Cardiac fibroblast (primary cell): ENCODE data around the gene COPS4.

ENCODE experiments used
- DNase-seq, 2 donors: peaks; one replicate each; pipeline versions ENCODE4 v3.0.0 to v3.0.0-alpha.2; 2010; ENCODE audit warnings: low read depth in 2 of 2
- H3K4me3 ChIP-seq, 2 donors: replicated peaks in 1 of 2; 1 replicate in 1 of 2; 2 replicates in 1 of 2; pipeline ENCODE4 v1.5.1; 2011; ENCODE audit warnings: low read depth in 2 of 2, low read length in 2 of 2, mild to moderate bottlenecking in 2 of 2, moderate library complexity in 1 of 2
- TF ChIP-seq, protein P1 (sequence below): IDR thresholded peaks from one replicate; pipeline ENCODE4 v1.5.1; 2011; ENCODE audit warnings: low read depth, mild to moderate bottlenecking, low read length, inconsistent platforms

The COPS4 gene

DNA sequence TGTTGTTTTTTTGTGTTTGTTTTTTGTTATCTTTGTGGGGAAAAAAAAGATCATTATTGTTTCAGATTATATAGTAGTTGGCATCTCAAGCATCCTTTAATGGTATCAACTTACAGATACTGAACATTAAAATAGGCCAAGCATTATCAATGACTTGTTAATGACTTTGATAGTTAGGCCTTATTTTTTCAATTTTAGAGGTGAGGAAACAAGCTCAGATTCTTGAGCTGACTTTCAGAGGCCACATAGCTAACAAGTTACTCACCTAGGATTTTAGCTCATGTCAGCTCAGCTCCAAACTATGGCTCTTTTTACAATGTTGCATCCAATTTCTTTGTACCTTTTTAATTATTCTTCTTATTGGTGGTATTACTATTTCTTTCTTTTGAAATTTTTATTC, 80.0 kb downstream of the COPS4 start:
- TF ChIP-seq, protein P1, sequence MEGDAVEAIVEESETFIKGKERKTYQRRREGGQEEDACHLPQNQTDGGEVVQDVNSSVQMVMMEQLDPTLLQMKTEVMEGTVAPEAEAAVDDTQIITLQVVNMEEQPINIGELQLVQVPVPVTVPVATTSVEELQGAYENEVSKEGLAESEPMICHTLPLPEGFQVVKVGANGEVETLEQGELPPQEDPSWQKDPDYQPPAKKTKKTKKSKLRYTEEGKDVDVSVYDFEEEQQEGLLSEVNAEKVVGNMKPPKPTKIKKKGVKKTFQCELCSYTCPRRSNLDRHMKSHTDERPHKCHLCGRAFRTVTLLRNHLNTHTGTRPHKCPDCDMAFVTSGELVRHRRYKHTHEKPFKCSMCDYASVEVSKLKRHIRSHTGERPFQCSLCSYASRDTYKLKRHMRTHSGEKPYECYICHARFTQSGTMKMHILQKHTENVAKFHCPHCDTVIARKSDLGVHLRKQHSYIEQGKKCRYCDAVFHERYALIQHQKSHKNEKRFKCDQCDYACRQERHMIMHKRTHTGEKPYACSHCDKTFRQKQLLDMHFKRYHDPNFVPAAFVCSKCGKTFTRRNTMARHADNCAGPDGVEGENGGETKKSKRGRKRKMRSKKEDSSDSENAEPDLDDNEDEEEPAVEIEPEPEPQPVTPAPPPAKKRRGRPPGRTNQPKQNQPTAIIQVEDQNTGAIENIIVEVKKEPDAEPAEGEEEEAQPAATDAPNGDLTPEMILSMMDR = no peak
- no peak overlapping the region for H3K4me3 ChIP-seq
- peak; percentile 47 to 59 for DNase-seq

DNA sequence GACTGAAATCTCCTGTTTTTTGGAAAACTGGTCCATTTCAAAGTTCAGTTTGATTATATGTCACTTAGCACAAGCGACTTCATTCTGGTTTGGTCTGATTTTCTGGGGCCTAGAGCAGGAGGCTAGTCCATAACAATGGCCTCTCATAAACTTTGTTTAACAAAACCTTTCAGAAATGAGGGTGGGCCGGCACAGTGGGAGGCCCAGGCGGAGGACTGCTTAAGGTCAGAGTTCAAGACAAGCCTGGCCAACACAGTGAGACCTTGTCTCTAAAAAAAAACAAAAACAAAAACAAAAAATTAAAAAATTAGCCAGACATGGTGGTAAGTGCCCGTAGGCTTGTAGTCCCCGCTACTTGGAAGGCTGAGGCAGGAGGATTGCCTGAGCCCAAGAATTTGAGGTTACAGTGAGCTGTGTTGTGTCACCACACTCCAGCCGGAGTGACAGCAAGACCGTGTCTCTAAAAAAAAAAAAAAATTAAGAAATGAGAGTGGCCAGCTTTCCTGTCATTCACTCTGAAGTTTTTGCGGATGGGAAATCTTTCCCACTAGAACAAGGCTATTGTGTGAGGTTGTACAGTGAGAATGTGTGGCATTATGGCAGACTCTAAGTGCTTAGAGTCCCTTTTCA, 80.8 kb downstream of the COPS4 start:
- H3K4me3 ChIP-seq = no peak overlapping the region
- TF ChIP-seq, protein P1 = no peak
- DNase-seq = no peak

DNA sequence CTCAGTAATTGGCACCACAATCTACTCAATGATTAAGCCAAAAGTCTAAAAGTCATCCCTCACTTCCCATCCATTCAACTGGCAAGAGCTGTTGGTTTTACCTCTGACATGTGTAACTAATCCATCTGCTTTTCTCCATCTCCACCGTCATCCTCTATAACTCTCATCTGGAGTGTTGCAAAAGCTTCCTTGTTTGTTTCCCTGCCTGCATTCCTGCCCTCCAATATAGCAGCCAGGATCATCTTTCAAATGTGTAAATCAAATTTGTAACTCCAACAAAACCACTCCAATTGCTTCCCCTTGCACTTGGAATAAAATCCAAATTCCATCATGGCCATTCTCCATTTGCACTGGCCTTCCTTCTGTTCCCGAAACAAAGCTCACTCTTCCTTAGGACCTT, 83.9 kb downstream of the COPS4 start:
- TF ChIP-seq, protein P1 = no peak
- DNase-seq = no peak
- H3K4me3 ChIP-seq = no peak overlapping the region

DNA sequence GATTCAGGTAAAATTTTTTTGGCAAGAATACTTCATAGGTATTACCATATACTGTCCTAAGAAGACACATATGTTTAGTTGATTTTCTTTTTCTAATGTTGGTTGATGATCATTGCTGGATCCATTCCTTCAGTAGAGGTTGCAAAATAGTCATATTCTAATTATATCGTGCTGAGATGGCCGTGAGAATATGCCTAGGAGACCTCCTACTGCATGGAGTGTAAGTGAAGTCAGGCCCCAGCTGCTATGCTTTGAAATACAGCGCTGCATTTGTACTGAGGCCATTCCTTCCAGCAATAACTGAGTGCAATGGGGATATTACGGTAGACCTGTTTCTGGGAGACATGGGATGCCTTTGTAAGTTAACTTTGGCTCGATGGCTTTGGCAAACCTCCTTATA, 86.3 kb downstream of the COPS4 start:
- no peak overlapping the region for H3K4me3 ChIP-seq
- no peak for DNase-seq
- TF ChIP-seq, protein P1 = no peak

DNA sequence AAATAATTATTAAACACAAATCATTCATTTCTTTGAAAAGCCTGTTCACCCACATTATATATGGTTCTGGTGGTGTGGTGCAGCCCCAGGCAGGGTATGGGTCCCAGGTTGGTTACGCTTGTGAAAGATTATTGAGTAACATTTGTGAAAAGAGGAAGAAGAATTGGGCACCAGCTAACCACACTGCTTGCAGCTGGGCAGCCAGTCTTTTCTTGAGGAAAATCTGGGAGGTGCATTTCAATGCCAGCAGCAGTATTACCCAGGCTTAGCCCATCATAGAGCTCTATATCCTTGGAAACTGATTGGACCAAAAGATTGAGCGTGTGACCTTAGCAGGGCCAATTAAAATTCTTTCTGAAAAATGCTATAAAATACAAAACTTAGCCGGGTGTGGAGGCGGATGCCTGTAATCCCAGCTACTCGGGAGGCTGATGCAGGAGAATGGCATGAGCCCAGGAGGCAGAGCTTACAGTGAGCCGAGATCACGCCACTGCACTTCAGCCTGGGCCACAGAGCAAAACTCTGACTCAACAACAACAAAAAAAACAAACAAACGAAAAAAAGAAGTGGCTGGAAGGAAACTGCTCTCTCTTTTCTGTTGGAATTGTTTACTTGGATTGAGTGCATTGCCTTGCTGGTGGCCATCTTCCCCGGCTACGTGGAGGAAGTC, 89.3 kb downstream of the COPS4 start:
- no peak overlapping the region for H3K4me3 ChIP-seq
- DNase-seq = peak in 1 of 2 donors; percentile 40
- TF ChIP-seq, protein P1 = no peak
